DMS114 treated with DMSO at 0.1 percent for 48 hours (cell line): ENCODE measurements around the gene GPRC5B.

Source experiments
- DNase-seq: peaks from one replicate; lab custom pipeline; 2025; ENCODE audit not compliant: unreplicated experiment; lab: John Stamatoyannopoulos, UW

The GPRC5B gene

DNA sequence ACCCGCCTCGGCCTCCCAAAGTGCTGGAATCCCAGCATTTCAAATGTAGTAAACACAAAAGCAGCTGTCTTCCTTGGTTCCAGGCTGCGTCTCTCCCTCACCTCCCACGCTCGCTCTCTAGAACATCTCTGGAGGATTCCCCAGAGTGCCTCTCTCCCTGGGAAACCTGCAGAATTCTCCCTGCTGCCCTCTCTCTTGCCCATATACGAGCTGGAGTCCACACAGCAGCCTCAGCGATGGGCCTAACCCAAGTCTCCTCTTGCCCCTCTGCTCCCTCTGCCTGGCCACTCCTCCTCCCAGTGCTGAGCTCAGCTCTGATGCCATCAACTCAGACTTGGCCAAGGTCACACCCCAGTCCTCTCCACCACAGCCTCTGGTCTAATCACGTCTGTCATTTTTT, 10.6 kb downstream of the GPRC5B start:
- no peak for DNase-seq

DNA sequence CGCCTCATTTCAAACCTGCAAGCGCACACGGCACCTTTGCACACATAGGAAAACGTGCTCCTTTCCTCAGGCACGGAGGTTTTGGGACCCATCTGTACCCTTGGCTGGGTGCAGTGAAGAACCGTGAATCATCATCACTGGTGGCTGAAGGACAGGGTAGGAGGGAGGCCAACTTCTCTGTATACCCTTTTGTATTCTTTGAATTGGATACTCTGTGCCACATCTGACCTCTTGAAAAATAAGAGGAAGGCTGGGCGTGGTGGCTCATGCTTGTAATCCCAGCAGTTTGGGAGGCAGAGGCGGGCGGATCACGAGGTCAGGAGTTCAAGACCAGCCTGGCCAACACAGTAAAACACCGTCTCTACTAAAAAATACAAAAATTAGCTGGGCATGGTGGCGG, 11.7 kb downstream of the GPRC5B start:
- no peak for DNase-seq

DNA sequence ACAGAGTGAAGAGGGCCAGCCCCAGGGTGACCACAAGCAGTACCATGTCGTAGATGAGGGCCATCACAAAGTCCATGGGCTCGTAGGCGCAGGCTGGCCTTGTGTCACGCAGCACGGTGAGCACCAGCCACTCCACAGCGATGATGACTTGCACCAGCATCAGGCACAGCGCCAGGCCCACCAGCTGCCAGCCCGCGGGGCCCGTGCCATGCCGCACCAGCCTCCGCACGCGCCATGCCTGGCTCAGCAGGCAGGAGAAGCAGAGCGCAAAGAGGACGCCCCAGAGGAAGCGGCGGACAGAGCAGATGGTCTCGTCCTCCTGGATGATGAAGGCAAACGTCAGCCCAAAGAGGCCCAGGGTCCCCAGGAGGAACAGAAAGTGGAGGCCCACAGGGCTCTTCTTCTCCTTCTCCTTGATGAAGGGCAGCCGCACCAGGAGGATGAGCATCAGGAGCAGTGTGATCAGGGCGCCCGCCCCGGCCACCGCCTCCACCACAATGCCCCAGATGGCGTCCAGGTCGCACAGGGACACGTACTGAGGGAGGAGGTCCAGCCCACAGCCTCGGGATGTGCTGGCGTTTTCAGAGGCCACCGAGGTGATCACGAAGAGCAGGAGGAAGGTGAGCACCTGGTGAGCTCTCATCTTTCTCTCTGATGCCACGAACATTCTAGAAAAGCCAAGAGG, 12.3 kb downstream of the GPRC5B start:
- no peak for DNase-seq

DNA sequence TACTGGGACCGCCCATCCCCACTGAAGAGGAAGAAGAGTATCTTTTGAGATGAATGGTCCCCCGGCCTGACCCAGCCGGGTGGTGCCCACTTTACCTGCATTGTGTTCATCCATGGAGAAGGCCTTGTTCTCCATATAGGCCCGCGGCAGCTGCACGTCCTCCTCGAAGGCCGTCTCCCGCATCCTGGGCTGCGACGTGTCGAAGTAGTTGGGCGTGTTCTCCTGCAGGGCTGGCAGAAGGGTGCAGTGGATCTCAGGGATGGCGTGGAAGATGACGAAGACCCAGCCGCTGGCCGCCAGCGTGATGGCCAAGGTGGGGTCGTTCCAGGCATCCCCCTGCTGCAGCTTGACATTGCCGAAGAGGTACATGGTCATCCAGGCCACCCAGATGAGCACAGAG, 12.9 kb downstream of the GPRC5B start:
- DNase-seq: no peak

DNA sequence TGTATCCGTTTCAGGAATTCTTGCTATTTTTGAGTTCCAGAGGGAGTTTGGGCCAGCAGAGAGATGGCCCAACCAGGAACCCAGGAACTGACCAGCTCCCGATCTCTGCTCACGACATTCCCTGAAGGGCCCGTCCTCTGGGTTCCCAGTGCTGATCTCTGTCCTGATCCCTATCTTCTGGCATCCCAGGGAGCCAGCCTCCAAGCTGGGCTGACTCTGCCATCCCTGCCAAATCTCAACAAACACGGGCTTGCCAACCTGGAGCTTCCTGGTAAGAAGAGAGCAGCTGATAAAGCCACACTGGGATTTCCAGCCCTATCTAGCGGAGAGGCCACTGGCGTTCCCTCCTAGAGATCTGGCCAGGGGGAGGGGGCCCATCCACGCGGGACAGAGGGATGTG, 16.2 kb downstream of the GPRC5B start:
- no peak for DNase-seq

DNA sequence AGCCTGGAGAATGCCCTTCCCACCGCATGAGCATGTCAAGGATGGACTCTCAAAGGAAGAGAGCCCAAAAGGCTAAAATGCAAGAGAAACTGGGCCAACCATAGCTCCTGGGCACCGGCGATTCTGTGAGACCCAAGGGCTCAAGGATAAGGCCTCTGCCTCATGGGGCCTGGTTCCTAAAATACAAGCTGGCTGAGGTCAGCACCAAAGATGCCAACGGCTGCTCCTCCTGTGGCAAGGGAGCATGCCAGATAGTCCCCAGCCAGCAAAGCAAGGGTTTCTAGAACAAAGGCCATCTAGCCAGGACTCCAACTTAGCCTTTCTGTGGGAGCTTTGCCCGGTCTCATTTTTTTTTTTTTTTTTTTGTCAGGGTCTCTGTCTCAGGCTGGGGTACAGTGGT, 20.1 kb downstream of the GPRC5B start:
- no peak for DNase-seq

DNA sequence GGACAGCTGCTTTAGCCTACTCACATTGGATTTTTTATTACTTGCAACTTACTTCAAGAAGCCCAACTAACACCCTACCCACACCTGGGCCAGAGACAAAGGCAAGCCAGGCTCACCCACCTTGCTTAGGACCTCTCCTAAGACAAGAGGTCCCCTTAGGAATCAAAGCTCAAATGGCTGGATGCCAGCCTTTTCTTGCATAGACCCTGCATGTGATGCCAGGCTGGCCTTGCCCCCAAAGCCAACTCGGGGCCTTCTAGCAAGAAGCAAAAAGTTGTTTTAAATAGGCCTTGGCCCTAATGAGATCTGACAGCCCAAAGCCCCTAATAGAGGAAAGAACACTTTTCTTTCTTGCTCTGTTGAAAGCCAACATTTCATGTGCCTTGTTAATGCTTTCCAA, 20.7 kb downstream of the GPRC5B start:
- no peak for DNase-seq

DNA sequence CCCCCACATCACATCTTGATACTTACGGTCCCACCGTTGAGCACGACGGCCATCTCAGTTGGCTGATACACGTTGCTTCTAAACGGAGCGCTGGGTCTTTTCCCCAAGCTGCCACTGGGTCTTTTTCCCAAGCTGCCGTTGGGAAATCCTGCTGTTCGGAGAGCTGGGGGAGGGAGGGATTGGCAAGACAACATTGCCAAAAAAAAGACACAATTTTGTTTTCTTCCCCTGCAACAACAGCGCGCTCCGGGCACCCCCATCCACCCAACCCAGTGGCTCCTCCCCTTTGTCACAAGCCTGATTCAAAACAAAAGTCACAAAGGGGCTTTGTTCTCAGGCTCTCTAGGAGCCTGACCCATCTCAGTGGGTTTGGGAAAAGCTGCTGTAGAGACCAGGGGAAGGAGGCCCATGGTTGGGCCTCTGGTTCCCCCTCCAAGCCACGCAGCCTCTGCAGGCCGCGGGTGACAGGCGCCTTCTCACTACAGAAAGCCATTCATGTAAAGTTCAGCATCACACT, 22.8 kb downstream of the GPRC5B start:
- no peak for DNase-seq

DNA sequence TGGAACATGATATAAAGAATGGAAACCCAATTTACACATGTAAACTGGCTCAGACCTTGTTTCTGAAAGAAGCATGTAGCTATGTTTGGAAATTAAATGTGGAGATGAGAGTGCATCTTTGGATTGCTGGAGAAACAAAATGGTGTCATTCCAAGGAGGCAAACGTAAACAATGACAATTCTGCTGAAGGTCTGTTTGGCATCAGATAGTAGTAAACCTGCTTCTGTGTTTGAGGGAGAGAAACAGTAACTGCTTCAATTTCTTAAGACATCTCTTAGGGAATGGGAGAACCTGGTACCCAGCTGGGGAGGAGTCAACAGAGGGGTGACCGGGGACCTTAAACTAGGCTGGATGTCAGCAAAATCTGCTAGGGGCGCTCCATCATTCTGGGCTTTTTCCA, 23.5 kb downstream of the GPRC5B start:
- no peak for DNase-seq

DNA sequence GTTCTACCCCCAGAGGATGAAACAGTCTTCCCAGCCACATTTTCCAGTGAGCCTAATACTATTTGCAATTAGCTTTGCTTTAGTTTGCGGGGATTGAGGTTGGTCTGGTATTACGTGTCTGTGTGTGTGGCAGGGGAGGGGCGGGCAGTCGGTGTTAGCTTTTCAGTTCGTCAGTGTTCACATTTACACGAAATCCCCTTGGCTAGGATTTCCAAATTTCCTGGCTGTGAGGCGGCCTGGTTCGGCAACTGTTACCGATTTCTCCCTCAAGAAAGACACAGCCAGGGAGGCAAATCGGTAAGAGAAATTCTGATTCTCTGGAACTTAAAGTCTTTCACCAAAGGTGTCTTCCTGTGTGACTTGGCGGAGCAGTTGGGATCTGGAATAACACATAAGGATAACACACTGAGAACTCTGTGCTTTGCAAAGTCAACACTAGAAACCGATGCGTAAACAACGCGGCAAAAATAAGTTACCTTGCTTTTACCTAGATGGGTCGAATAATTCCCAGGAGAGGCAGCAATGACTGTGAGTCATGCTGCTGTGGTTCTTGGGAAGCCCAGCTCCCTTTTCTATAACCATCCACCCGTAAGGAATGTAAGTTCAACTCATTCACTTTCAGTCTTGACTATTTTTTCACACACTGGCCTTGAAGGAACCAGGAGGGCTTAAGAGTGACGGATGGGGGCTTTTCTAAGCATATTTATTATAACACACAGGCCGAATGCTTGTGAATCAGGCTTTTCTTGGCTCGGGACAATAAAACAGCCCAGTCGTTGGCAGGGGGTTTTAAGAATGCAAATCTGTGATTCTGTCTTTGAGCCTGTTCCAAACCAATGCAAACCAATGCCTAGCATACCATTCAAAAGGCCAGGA, 24.2 kb downstream of the GPRC5B start:
- no peak for DNase-seq

DNA sequence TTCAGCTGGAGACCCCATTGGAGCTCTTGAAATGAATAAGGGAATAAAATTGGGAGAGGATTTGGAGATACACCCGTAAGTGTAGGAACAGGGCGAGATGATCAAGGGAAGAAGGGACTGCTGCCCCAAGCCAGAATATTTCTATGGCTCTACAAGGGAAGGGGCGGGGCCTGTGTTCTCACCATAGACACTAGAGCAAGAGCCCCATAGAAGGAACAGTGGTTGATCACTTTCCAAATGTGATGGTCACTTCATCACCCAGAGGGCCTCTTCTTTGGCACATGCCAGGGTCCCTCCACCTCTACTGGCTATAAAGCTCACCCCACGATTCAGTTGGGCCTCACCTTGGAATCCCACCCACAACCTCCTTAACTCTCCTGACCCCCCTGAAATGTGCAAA, 25.0 kb downstream of the GPRC5B start:
- no peak for DNase-seq

DNA sequence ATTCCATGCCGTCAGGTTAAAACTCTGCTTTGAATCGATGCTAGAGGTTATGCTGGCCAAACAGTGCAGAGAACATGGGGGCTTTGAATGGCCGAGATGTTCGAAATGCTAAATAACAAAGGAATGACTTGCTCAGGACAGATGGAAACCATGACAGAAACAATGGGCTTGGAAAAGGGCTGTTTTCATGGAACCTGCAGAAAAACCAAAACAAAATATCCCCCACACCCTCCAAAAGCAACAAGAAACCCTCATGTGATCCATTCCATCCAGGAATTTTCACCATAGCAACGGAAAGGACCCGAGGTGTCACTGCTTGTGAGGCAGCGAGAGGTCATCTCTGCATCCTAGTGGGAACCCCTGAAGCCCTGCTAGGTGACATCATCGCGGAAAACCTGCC, 25.5 kb downstream of the GPRC5B start:
- DNase-seq: no peak

DNA sequence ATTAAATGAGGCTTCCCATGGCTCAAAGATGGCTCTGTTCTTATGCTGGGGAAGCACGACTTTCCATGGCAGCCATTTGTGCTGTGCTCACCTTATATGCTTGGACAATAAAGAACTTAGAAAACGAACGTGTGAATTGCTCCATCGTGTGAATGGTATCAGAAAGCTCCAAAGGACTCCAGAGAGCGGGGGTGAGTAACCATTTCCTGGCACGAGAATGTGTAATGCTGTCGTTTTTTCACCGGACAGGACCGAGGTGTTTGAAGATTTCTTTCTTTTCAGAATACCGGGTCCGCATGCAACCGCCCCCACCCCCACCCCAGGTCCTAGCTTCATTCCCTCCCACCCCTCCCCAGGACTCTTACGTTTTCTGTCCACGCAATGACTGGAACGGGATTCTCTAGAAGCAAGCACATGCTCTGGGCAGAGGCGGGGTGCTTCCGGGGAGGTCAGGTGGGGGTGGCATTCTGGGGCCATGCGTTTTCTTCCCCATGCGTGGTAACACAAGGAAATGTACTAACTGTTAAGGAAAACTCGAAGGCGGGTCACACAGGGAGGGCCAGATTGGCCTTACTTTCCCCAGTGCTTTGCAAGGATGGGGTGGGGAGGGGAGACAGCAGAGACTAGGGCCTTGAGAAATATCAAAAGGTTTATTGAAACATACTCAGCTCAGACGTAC, 26.2 kb downstream of the GPRC5B start:
- no peak for DNase-seq

DNA sequence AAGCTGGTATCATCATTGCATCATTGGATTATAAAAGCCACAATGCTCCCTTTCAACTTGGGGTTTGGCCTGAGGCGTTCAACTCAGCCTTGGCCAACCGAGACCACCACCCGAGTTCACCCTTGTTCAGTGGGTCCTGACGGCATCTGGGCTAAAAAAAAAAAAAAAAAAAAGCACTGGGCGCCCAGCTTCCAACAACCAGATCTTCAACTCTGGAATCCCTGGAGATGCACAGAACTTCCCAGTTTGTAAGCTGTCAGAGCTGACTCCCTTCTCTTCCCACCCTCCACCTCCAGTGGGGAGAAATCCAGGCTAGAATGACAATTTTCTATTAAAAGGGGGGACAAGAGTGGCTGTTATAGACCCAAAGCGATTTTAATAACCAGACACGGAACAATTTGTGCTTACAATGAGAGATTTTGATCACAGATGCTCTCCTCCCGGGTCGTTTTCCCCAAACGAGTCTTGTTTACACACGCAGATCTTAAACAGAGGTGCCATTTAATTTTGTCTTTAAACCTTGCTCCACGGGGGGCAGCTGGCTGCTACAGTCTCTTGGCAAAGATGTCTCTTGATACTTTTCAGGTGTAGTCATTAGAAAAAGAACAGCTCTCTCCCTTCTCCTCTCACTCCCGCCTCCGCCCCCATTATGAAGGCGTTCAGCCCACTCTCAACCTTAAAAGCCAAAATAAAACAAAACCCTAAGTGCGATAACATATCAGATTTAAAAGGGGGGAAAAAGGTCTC, 26.9 kb downstream of the GPRC5B start:
- DNase-seq: no peak

DNA sequence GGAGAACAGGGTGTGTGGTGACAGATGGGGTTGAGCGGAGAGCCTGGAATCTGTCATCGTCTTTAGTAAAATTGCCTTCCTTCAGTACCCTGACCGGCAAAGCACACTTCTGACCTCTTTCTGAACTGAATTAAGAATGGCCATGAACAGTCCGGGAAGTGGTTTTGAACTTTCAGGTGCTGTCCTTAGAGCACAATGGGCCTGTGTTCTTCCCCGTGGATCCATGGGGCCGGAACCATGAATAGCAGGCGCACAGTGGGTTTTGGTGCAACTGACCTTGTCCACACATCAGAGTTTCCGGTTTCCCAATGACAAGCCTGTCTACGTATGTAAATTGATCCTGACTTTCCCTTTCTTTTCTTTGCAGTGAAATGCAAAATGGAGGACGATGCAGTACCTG, 28.5 kb downstream of the GPRC5B start:
- no peak for DNase-seq

DNA sequence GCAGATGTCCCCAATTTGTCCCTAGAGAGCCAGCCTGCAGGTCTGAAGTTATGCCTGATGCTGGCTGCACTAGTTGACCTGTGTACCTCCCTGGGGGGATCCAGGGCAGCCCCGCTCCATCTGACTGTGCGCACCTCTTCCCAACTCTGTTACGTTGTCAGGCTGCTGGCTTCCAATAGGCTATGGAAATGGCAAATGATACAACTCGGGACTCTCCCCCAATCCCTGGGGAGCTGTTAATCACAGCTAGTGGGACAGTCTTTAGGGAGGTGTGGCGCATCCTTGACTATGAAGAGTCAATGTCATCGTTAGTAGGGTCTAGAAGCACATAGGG, 30.1 kb downstream of the GPRC5B start:
- no peak for DNase-seq

DNA sequence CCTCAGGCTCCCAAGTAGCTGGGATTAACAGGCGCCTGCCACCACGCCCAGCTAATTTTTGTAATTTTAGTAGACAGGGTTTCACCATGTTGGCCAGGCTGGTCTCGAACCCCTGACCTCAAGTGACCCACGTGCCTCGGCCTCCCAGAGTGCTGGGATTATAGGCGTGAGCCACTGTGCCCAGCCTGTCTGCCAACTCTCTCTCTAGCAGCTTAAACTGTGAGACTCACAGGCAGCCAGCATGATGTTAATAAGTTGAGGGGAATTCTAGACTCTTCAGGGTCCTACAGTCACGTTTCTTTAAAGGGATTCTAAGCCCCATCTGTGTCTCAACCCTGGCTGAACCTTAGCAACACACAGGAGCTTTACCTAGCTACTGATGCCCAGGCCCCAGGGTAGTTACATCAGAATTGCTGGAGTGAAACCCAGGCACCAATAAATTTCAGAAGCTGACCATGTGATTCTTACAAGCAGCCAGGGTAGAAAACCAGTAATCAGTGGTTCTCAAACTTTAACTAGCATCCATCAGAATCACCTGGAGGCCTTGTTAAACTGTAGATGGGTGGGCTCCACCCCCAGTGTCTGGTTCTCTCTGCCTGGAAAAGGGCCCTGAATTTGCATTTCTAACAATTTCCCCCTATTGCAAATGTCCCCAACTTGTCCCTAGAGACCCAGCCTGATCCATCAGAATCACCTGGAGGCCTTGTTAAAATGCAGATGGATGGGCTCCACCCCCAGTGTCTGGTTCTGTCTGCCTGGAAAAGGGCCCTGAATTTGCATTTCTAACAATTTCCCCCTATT, 30.7 kb downstream of the GPRC5B start:
- no peak for DNase-seq

DNA sequence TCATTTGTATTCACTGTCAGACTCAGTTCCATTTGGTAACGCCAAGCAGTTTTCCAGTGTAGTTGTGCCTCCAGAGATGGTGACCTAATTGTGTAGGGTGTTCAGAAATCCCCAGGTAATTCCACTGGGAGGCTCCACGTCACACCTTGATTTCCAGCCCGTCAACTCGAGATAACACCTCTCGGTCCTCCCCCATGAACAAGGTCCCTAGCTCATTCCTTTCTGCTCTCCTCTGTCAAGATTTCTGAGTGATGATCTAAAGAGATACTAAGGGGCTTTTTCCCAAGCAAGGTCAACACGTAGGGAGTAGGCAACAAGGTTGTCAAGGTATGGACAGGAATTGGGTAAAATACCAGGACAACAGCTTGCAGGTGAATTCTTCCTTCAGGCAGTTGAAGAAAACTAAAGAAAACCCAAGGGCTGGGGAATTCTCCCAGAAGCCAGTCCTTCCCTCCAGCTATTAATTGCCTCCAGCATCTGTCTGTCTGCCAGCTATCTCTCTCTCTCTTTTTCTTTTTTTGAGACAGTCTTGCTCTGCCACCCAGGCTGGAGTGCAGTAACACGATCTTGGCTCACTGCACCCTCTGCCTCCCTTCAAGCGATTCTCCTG, 31.4 kb downstream of the GPRC5B start:
- DNase-seq: no peak

DNA sequence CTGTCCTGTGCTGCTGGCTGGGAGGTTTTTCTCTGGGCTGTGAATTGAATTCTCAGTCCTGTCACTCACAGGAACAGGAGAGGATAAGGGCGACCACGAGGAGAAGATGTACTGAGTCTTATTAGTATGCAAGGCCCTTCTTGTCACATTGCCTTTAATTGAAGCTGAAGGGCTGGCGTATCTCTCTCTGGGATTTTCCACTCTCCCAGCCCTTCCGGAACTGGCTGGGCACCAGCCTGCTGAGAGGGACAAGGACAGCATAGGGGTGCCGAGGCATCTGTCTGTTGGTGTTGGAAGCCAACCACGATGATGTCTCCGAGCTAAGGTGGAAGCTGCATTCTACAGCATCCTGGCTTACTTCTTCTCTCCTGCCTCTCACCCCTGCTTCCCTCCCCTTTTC, 33.2 kb downstream of the GPRC5B start:
- no peak for DNase-seq
